ENCODE results near the gene ARHGEF28.

The ARHGEF28 gene

DNA sequence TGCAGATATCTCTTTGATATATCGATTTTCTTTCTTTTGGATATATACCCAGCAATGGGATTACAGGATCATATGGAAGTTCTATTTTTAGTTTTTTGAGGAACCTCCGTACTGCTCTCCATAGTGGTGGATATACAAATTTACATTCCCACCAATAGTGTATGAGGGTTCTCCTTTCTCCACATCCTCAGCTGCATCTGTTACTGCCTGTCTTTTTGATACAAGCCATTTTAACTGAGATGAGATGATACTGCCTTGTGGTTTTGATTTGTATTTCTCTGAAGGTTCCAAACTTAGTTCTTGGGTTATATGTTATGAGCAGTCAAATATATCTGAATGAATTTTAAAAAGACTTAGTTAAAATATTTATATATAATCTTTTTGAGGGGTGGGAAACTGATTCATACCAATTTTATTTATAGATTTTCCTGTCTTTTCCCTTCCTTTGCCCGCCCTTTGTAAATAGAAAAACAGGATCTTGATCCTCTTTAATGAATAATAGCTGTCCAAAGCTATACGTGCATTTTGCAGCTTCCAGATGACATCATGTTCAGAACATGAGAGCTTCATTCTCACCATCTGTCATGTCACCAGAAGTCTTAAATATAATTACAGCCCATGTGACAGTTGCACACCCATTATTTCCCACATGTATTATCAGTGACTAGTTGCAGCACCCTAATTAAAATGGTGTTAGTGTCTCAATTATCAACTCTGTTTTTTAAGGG, 6.2 kb upstream of the ARHGEF28 start:
- Histone ChIP-seq H3K4me1 (peaks cover 26% of the 10 kb centered on the region), H3K27me3 (no peaks in the 10 kb centered on the region), H3K4me3 (ENCODE audit: low read depth, low read length) (no peak overlapping the region), H3K36me3 (no peaks in the 10 kb centered on the region), H3K9me3 (no peaks in the 10 kb centered on the region)
- DNase-seq, result no peak
- TF ChIP-seq, protein P1, sequence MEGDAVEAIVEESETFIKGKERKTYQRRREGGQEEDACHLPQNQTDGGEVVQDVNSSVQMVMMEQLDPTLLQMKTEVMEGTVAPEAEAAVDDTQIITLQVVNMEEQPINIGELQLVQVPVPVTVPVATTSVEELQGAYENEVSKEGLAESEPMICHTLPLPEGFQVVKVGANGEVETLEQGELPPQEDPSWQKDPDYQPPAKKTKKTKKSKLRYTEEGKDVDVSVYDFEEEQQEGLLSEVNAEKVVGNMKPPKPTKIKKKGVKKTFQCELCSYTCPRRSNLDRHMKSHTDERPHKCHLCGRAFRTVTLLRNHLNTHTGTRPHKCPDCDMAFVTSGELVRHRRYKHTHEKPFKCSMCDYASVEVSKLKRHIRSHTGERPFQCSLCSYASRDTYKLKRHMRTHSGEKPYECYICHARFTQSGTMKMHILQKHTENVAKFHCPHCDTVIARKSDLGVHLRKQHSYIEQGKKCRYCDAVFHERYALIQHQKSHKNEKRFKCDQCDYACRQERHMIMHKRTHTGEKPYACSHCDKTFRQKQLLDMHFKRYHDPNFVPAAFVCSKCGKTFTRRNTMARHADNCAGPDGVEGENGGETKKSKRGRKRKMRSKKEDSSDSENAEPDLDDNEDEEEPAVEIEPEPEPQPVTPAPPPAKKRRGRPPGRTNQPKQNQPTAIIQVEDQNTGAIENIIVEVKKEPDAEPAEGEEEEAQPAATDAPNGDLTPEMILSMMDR (IDR thresholded peaks at IDR 0.05; ENCODE audit: low read depth, low read length), result no peak

DNA sequence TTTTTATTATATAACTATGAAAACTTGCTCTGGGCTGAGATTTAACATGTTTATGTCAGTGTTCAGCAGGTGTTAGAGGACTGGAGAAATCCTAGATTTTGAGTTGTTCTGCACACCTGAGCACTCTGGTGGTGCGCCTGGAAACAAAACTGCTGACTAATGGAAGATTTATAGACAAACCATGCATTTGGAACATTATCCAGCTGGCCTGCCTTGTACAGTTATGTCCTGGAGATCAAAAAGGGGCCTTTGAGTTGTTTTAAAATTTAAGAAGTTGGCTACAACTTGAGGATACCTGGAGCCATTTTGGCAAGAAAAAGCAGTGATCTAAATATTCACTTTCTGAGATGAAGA, 5.7 kb upstream of the ARHGEF28 start:
- Histone ChIP-seq H3K4me1 (peaks cover 26% of the 10 kb centered on the region), H3K27me3 (no peaks in the 10 kb centered on the region), H3K4me3 (ENCODE audit: low read depth, low read length) (no peak overlapping the region), H3K9me3 (no peaks in the 10 kb centered on the region), H3K36me3 (no peaks in the 10 kb centered on the region)
- TF ChIP-seq, protein P1 (IDR thresholded peaks at IDR 0.05; ENCODE audit: low read depth, low read length), result no peak
- DNase-seq, result no peak

- TF ChIP-seq, protein P1 (IDR thresholded peaks at IDR 0.05; ENCODE audit: low read depth, low read length), result no peak
- no peak overlapping the region for H3K4me3 ChIP-seq (ENCODE audit: low read depth, low read length)
- no peaks in the 10 kb centered on the region for H3K27me3 ChIP-seq
- H3K36me3 ChIP-seq, result 0 out of 2 replicates have a peak, but pooled peaks cover 2% of the 10 kb centered on the region
- DNase-seq, result no peak
- peaks cover 25% of the 10 kb centered on the region for H3K4me1 ChIP-seq
- no peaks in the 10 kb centered on the region for H3K9me3 ChIP-seq
Measured at GRCh38 chr5:73623060-73623459, 2.9 kb upstream of the ARHGEF28 start.

- Histone ChIP-seq H3K36me3 (0 out of 2 replicates have a peak, but pooled peaks cover 2% of the 10 kb centered on the region), H3K9me3 (no peaks in the 10 kb centered on the region), H3K4me3 (ENCODE audit: low read depth, low read length) (no peak overlapping the region), H3K4me1 (peaks cover 30% of the 10 kb centered on the region), H3K27me3 (no peaks in the 10 kb centered on the region)
- TF ChIP-seq, protein P1 (IDR thresholded peaks at IDR 0.05; ENCODE audit: low read depth, low read length), result no peak
- DNase-seq, result no peak
Measured at GRCh38 chr5:73623901-73624404, 2.0 kb upstream of the ARHGEF28 start.

- H3K36me3 ChIP-seq, result 0 out of 2 replicates have a peak, but pooled peaks cover 2% of the 10 kb centered on the region
- H3K9me3 ChIP-seq, result no peaks in the 10 kb centered on the region
- no peak for DNase-seq
- H3K27me3 ChIP-seq, result no peaks in the 10 kb centered on the region
- TF ChIP-seq, protein P1 (IDR thresholded peaks at IDR 0.05; ENCODE audit: low read depth, low read length), result no peak
- H3K4me1 ChIP-seq, result peaks cover 30% of the 10 kb centered on the region
- H3K4me3 ChIP-seq (ENCODE audit: low read depth, low read length), result no peak overlapping the region
Measured at GRCh38 chr5:73624888-73625287, 1.1 kb upstream of the ARHGEF28 start.

DNA sequence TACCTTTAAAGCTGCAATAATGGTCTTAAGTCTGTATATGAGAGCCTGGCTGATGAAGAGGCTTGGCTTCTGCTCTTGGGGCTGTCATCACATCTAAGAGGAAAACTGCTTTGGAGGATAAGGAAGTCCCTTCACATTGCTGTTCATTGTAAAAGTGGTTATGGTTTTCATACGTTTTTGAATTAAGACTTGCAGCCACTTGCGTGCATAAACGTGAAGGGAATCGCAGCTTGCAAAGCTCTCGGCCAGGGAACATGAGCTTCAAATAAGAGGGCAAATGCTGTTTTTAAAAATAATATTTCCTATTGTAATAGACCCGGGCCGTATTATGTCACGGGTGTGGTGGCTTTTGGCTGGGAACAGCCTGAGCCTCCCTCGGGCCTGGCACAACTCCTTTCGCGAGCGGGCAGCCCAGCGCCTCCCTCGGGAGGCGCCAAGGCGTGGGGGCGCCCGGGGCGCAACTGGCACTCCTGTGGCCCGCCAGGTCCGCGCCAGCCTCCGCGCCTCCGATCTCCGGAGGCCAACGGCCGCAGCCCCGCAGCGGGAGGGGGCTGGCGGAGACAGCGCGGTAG, 538 bp upstream of the ARHGEF28 start:
- TF ChIP-seq, protein P1 (IDR thresholded peaks at IDR 0.05; ENCODE audit: low read depth, low read length), result no peak
- peaks cover 32% of the 10 kb centered on the region for H3K4me1 ChIP-seq
- peak overlapping the region; percentile 72 for H3K4me3 ChIP-seq (ENCODE audit: low read depth, low read length)
- 0 out of 2 replicates have a peak, but pooled peaks cover 2% of the 10 kb centered on the region for H3K36me3 ChIP-seq
- H3K27me3 ChIP-seq, result no peaks in the 10 kb centered on the region
- H3K9me3 ChIP-seq, result no peaks in the 10 kb centered on the region
- DNase-seq, result no peak

Data from BE2C (cell line).